ENCODE measurements around the gene VKORC1L1. TPM values are rescaled to one million over a fixed set of nuclear protein-coding genes. Genes with fewer than 3 reads are reported as not detected.

The VKORC1L1 gene
- polyA plus RNA-seq, 2 of the 4 experiments (the other 2 are of a cell fraction) = 28.3 to 36.7 TPM

GRCh38 chr7:65976659-65977196 is 103.9 kb downstream of the VKORC1L1 start:
- DNase-seq (ENCODE audit: low read depth in 1 of 2, low spot score in 1 of 2) (no peak), ATAC-seq (no peak), FAIRE-seq (no peak)
- Histone ChIP-seq H3K27ac (no peak overlapping the region), H3K4me3 (no peak overlapping the region), H3K4me1 (peaks cover 9% of the 10 kb centered on the region; the same call in 1 of the 3 replicates), H3K4me2 (no peak overlapping the region), H3K9me3 (no peaks in the 10 kb centered on the region)
- TF ChIP-seq BCL3 (IDR thresholded peaks at IDR 0.05) = no peak
- TF ChIP-seq MAZ (IDR thresholded peaks at IDR 0.05; ENCODE audit: borderline replicate concordance, low read depth, low read length) = no peak
- TF ChIP-seq RAD21 (conservative IDR thresholded peaks at IDR 0.05 in 1 of 2, IDR thresholded peaks at IDR 0.05 in 1 of 2) = no peak
- TF ChIP-seq PHF8 (IDR thresholded peaks at IDR 0.05; ENCODE audit: borderline replicate concordance, low read depth) = no peak
- TF ChIP-seq SREBF2 (IDR thresholded peaks at IDR 0.05) = no peak
- TF ChIP-seq USF2 (IDR thresholded peaks at IDR 0.05) = no peak
- TF ChIP-seq RNF2 (IDR thresholded peaks at IDR 0.05; ENCODE audit: borderline replicate concordance, low read depth) = no peak
- TF ChIP-seq HOXB13 (CRISPR knock-in tag; IDR thresholded peaks at IDR 0.05; ENCODE audit: low read depth) = no peak
- no peak for TF ChIP-seq NFE2L2 (conservative IDR thresholded peaks at IDR 0.05; ENCODE audit: low read length)
- TF ChIP-seq HDAC2 (IDR thresholded peaks at IDR 0.05) = no peak
- TF ChIP-seq MAFK (IDR thresholded peaks at IDR 0.05; ENCODE audit: partially characterized antibody) = no peak
- no peak for TF ChIP-seq RFX5 (IDR thresholded peaks at IDR 0.05)
- no peak for TF ChIP-seq NR3C1 (IDR thresholded peaks at IDR 0.05)
- no peak for TF ChIP-seq KDM1A (IDR thresholded peaks at IDR 0.05; ENCODE audit: low read depth)
- TF ChIP-seq POLR2A (IDR thresholded peaks at IDR 0.05; ENCODE audit: low read length) = no peak
- TF ChIP-seq JUN (IDR thresholded peaks at IDR 0.05) = no peak
- WGBS (ENCODE audit: missing lambda C conversion rate) = 96% methylated on average over 16 of the region's 16 CpGs
- CTCF ChIA-PET = interaction anchor here (0.6 to 1.2 kb wide), 2 partner anchors 12 to 540 kb away, joined by 3 read pairs; no protein-coding TSS in a partner anchor
- POLR2A ChIA-PET = no interaction called here

- FAIRE-seq = no peak
- Histone ChIP-seq H3K4me3 (no peak overlapping the region), H3K9me3 (no peaks in the 10 kb centered on the region), H3K4me2 (no peak overlapping the region), H3K4me1 (peaks cover 17% of the 10 kb centered on the region), H3K27ac (no peak overlapping the region)
- TF ChIP-seq CHD4 (IDR thresholded peaks at IDR 0.05; ENCODE audit: borderline replicate concordance) = no peak
- TF ChIP-seq KDM5A (IDR thresholded peaks at IDR 0.05) = no peak
- TF ChIP-seq ZFP36 (IDR thresholded peaks at IDR 0.05; ENCODE audit: borderline replicate concordance, partially characterized antibody) = no peak
- no peak for TF ChIP-seq JUN (IDR thresholded peaks at IDR 0.05)
- no peak for TF ChIP-seq NPAS2 (CRISPR knock-in tag; IDR thresholded peaks at IDR 0.05; ENCODE audit: borderline replicate concordance)
- no peak for TF ChIP-seq CTCF (IDR thresholded peaks at IDR 0.05)
- no peak for TF ChIP-seq NR3C1 (IDR thresholded peaks at IDR 0.05)
- DNase-seq (ENCODE audit: low read depth in 1 of 2, low spot score in 1 of 2) = no peak
- POLR2A ChIA-PET = no interaction called here
- no peak for ATAC-seq
- WGBS (ENCODE audit: missing lambda C conversion rate) = 96% methylated on average over 18 of the region's 18 CpGs
- CTCF ChIA-PET = interaction anchor here (1.0 kb wide), 1 partner anchor 15 kb away, joined by 3 read pairs; no protein-coding TSS in a partner anchor
Observed at GRCh38 chr7:65978891-65979582, 106.2 kb downstream of the VKORC1L1 start.
